ENCODE data around the gene BDKRB1.

BDKRB1 gene

DNA sequence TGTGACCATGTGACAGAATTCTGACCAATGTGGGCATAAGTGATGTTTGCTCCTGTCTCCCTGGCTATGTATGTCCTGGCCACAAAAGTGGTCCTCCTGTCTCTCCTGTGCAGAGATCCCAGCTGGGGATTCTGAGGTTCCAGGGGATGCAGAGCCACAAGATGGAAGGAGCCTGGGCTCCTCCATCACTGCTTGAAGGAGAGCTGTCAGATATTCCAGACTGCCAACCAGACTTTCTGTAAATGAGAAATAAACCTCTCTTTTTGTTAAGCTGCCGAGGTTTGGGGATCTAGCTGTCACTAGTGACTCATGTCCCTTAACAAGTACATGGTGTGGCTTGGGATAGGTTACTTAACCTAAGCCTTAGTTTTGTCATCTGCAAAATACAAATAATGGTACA lies 21.9 kb downstream of the BDKRB1 start:
- Histone ChIP-seq H3K27ac (no peak overlapping the region), H2AFZ (ENCODE audit: low read depth) (no peak overlapping the region), H3K4me1 (ENCODE audit: low read depth, poor library complexity, severe bottlenecking) (no peaks in the 10 kb centered on the region), H3K36me3 (ENCODE audit: insufficient read depth) (no peaks in the 10 kb centered on the region), H3K9ac (no peak overlapping the region), H3K4me2 (no peak overlapping the region), H4K20me1 (ENCODE audit: insufficient read depth) (no peaks in the 10 kb centered on the region), H3K27me3 (ENCODE audit: insufficient read depth, low read depth) (no peaks in the 10 kb centered on the region), H3K79me2 (ENCODE audit: insufficient read depth, low read depth) (no peaks in the 10 kb centered on the region), H3K4me3 (IDR thresholded peaks at IDR 0.05; ENCODE audit: insufficient read depth, low read depth, low read length) (no peak overlapping the region)
- TF ChIP-seq, protein P1, sequence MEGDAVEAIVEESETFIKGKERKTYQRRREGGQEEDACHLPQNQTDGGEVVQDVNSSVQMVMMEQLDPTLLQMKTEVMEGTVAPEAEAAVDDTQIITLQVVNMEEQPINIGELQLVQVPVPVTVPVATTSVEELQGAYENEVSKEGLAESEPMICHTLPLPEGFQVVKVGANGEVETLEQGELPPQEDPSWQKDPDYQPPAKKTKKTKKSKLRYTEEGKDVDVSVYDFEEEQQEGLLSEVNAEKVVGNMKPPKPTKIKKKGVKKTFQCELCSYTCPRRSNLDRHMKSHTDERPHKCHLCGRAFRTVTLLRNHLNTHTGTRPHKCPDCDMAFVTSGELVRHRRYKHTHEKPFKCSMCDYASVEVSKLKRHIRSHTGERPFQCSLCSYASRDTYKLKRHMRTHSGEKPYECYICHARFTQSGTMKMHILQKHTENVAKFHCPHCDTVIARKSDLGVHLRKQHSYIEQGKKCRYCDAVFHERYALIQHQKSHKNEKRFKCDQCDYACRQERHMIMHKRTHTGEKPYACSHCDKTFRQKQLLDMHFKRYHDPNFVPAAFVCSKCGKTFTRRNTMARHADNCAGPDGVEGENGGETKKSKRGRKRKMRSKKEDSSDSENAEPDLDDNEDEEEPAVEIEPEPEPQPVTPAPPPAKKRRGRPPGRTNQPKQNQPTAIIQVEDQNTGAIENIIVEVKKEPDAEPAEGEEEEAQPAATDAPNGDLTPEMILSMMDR (conservative IDR thresholded peaks at IDR 0.05; ENCODE audit: low read depth, low read length) = no peak

DNA sequence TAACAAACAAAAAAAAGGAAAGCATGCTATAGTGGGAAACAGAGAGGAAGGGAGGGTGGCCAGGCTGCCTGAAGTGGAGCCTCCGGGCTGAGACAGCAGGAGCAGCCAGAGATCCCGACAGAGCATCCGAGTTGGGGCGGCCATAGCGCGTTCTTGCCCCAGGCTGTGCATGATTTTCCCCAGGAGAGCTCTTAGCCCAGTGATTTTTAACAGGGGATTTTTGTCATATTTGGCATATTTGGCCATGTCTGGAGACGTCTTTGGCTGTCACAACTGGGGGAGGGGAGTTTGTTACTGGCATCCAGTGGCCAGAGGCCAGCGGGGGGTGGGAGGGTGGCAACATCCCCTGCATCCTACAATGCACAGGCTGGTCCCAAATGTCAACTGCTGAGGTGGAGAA lies 23.6 kb downstream of the BDKRB1 start:
- TF ChIP-seq, protein P1 (conservative IDR thresholded peaks at IDR 0.05; ENCODE audit: low read depth, low read length) = no peak
- Histone ChIP-seq H3K4me2 (no peak overlapping the region), H3K36me3 (ENCODE audit: insufficient read depth) (no peaks in the 10 kb centered on the region), H3K4me1 (ENCODE audit: low read depth, poor library complexity, severe bottlenecking) (no peaks in the 10 kb centered on the region), H4K20me1 (ENCODE audit: insufficient read depth) (no peaks in the 10 kb centered on the region), H3K27me3 (ENCODE audit: insufficient read depth, low read depth) (no peaks in the 10 kb centered on the region), H3K4me3 (IDR thresholded peaks at IDR 0.05; ENCODE audit: insufficient read depth, low read depth, low read length) (no peak overlapping the region), H3K79me2 (ENCODE audit: insufficient read depth, low read depth) (no peaks in the 10 kb centered on the region), H2AFZ (ENCODE audit: low read depth) (no peak overlapping the region), H3K27ac (no peak overlapping the region), H3K9ac (no peak overlapping the region)

DNA sequence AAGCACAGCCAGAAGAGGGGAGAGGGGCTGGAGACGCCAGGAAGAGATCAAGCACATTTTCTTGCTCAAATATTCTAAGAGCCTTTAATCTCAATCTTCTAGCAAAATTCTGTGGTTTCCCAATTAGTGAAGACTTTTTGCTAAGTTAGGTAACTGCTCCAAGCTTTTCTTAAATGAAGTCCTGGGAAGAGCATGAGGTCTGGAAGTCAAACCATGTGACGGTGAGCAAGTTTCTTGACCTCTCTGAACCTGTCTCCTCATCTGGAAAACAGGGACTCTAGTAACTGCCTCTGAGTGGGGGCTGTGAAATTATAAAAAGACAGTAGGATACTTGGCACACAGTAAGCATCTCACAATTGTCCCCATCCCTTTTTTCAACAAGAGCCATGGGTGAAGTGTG lies 24.1 kb downstream of the BDKRB1 start:
- no peaks in the 10 kb centered on the region for H4K20me1 ChIP-seq (ENCODE audit: insufficient read depth)
- H3K4me1 ChIP-seq (ENCODE audit: low read depth, poor library complexity, severe bottlenecking) = no peaks in the 10 kb centered on the region
- H3K27ac ChIP-seq = no peak overlapping the region
- no peak overlapping the region for H3K9ac ChIP-seq
- H3K4me2 ChIP-seq = no peak overlapping the region
- H2AFZ ChIP-seq (ENCODE audit: low read depth) = no peak overlapping the region
- TF ChIP-seq, protein P1 (conservative IDR thresholded peaks at IDR 0.05; ENCODE audit: low read depth, low read length) = no peak
- H3K79me2 ChIP-seq (ENCODE audit: insufficient read depth, low read depth) = no peaks in the 10 kb centered on the region
- no peaks in the 10 kb centered on the region for H3K36me3 ChIP-seq (ENCODE audit: insufficient read depth)
- no peak overlapping the region for H3K4me3 ChIP-seq (IDR thresholded peaks at IDR 0.05; ENCODE audit: insufficient read depth, low read depth, low read length)
- no peaks in the 10 kb centered on the region for H3K27me3 ChIP-seq (ENCODE audit: insufficient read depth, low read depth)

DNA sequence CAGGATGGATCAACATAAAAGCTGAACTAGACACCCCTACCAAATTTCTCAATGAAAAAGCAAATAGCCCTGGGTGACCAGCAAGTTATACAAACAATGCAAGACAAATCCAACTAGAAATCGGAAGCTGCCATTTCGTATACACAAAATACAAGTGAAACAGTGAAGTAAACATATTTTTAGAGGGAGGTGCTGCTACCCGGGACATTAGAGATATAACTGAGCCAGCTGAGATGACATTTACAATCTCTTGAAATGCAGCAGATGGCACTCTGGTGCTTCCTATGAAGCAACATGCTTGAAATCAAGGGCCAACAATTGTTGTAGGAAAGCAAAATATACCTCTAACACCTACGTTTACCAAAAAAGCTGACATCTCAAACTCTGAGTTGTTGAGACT lies 25.5 kb downstream of the BDKRB1 start:
- Histone ChIP-seq H3K27me3 (ENCODE audit: insufficient read depth, low read depth) (no peaks in the 10 kb centered on the region), H3K4me3 (IDR thresholded peaks at IDR 0.05; ENCODE audit: insufficient read depth, low read depth, low read length) (no peak overlapping the region), H3K27ac (no peak overlapping the region), H3K36me3 (ENCODE audit: insufficient read depth) (no peaks in the 10 kb centered on the region), H3K79me2 (ENCODE audit: insufficient read depth, low read depth) (no peaks in the 10 kb centered on the region), H3K4me2 (no peak overlapping the region), H3K9ac (no peak overlapping the region), H3K4me1 (ENCODE audit: low read depth, poor library complexity, severe bottlenecking) (no peaks in the 10 kb centered on the region), H2AFZ (ENCODE audit: low read depth) (no peak overlapping the region), H4K20me1 (ENCODE audit: insufficient read depth) (no peaks in the 10 kb centered on the region)
- TF ChIP-seq, protein P1 (conservative IDR thresholded peaks at IDR 0.05; ENCODE audit: low read depth, low read length) = no peak

DNA sequence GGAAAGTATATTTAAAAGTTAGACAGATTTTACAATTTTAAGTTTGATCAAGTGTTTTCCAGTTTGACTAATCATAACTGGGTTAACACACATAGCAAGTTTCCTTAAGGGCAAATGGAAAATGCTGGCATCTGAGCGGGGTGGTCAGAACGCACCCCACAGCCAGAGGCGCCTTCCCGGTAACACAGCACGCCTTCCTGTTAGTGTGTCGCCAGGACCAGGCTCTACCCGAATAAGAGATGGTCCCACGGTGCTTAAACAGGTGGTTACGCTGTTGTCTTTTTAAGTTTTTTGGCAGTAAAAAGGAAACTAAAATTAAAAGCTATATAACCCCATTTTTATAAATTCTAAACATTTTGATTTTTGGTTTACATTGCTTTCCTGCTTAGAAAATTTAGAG lies 28.0 kb downstream of the BDKRB1 start:
- no peak overlapping the region for H3K27ac ChIP-seq
- no peaks in the 10 kb centered on the region for H3K27me3 ChIP-seq (ENCODE audit: insufficient read depth, low read depth)
- no peak overlapping the region for H3K9ac ChIP-seq
- no peak overlapping the region for H3K4me2 ChIP-seq
- no peak overlapping the region for H2AFZ ChIP-seq (ENCODE audit: low read depth)
- H4K20me1 ChIP-seq (ENCODE audit: insufficient read depth) = no peaks in the 10 kb centered on the region
- no peaks in the 10 kb centered on the region for H3K4me1 ChIP-seq (ENCODE audit: low read depth, poor library complexity, severe bottlenecking)
- H3K4me3 ChIP-seq (IDR thresholded peaks at IDR 0.05; ENCODE audit: insufficient read depth, low read depth, low read length) = no peak overlapping the region
- H3K79me2 ChIP-seq (ENCODE audit: insufficient read depth, low read depth) = no peaks in the 10 kb centered on the region
- TF ChIP-seq, protein P1 (conservative IDR thresholded peaks at IDR 0.05; ENCODE audit: low read depth, low read length) = no peak
- no peaks in the 10 kb centered on the region for H3K36me3 ChIP-seq (ENCODE audit: insufficient read depth)
